ENCODE data around the gene HINT3.
"Not testable (repeated sequence)": the region's sequence is repeated elsewhere in the genome, so short reads cannot be mapped to it uniquely, and the experiment has no call there.

HINT3 gene

DNA sequence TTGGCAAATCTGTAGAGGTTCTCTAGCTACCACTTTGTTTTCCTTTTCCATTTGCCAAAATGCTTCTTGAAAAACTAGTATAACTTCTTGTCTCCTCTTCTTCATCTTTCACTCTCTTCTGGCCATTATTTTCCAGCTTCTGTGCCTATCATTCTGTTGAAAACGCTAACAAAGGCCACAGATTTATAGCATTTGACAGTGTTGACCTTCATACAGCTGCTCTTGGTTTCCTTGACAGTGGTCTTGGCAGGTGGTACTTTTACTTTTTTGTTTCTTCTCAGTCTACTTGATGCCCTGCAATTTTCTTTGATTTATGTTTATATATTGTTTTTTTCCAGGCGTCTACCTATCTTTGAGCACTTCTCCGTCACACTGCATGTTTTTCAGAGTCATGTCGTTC is 53.5 kb downstream of the HINT3 start:
- no peak for DNase-seq

- no peak for DNase-seq
Measured at GRCh38 chr6:126015863-126016262, 59.3 kb downstream of the HINT3 start.

DNA sequence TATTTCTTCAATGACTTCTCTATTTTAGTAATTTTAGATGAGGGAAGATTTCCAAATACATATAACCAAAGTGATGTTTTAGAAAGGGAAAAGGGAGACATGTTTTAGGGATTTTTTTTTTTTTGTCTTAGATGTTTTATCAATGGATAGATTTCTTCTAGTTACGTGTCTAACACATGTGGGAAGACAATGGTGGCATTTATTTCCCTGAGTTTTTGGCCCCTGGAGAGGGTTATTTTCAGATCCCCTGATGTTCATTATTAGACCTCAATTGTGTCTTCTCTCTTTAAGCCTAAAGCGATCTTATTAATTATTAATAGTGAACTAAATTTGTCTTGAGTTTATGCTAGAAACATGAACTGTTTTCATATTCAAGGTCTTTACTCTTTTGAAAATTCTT is 60.0 kb downstream of the HINT3 start:
- no peak for DNase-seq

DNA sequence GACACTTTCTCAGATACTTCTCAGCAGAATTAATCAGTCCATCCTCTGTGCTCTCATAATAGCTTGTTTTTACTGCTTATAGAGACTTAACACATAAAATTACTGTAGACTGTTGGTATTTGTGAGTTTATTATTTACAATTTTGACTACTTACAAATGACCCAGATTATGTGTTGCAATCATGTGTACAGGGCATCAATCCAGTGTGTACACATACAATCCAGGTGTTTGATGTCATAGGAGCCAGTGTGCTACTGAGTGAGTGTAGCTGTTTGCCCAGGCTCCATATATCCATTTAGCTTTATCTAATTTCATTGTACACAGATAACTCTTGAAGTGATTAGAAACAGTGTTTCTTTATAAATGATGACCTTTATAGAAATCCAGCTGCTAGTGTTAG is 61.1 kb downstream of the HINT3 start:
- DNase-seq, result no peak

DNA sequence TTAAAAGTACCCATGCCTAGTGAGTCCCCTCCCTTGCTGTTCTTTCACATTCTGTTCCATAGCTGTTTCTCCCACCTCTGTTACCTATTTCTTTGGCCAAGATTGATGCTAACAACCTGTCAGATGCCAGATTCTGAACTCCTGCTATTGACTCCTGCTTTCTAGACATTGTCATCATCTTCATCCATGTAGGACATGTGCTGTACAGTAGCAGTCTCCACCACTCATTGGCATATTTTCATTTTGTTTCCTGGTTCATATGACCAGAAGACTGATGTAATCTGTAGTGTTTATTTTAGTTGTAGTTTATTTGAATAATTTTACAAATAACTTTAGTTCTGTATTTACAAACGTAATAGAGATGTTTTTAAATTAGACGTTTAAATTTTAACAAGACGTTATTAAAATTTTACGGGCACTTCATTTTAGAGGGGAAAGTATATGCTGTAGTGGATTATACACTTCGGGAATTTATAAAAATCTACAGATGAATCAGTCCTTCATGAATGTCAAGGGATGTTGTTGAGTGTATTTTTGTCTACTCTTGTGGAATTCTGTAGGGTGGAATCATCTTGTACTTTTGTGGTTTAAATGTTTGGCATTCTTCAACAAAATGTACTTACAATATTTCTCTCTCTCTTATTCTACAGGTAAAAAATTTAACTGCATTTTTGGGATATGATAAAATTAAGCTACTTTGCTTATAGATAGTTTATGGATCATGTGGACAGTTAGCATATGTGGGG is 63.9 kb downstream of the HINT3 start:
- no peak for DNase-seq

GRCh38 chr6:126023474-126023873 is 66.9 kb downstream of the HINT3 start:
- not testable (repeated sequence) for DNase-seq

DNA sequence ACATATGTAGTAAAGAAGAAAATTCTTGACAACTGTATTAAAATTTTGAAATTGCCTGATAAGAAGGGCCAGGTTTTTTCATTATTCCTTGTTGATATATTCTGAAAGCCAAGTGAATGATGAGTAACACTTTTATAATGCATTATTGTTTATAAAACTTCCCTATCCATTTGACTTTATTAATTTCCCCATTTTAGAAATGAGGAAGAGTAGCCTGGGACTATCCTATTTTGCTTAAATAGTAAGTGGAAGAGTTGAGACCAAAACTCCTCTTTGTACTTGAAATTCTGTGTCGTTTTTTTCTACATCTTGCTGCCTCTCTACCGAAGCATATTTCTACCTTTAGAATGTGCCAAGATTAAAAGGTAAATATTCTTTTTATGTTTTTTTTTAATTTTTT is 69.4 kb downstream of the HINT3 start:
- DNase-seq, result no peak

GRCh38 chr6:126027601-126028000 is 71.0 kb downstream of the HINT3 start:
- no peak for DNase-seq
